HG03575 (cell line): ENCODE measurements around the gene GJA9.
"Not testable (repeated sequence)": the region's sequence is repeated elsewhere in the genome, so short reads cannot be mapped to it uniquely, and the experiment has no call there.

Experiments used
- ATAC-seq: cut with Tn5 transposase; IDR thresholded peaks from one replicate; pipeline ENCODE4 v1.9.1; 2021; ENCODE audit not compliant: unreplicated experiment, insufficient number of reproducible peaks, low FRiP score; ENCODE audit errors: extremely low read depth

GJA9 gene

DNA sequence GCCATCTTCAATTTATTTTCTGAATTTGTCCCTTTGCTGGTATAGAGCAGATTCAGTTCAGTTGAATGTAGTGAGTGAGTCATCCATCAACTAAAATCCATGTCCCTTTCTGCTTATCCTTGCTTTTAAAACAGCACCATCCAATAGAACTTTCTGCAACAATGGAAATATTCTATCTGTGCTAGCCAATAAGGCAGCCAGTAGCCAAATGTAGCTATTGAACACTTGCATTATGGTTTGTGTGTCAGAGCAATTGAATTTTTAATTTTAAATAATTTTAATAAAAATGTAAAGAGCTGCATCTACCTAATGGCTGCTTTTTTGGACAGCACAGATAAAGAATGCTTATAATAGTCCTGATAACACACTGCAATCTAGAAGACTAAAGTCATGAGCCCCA lies at the start of gene GJA9:
GJA9 (minus strand) TSS at position 101 of the 400 bp plus-strand sequence. CDS start 5,489 bp downstream, outside the sequence.
- no peak for ATAC-seq

DNA sequence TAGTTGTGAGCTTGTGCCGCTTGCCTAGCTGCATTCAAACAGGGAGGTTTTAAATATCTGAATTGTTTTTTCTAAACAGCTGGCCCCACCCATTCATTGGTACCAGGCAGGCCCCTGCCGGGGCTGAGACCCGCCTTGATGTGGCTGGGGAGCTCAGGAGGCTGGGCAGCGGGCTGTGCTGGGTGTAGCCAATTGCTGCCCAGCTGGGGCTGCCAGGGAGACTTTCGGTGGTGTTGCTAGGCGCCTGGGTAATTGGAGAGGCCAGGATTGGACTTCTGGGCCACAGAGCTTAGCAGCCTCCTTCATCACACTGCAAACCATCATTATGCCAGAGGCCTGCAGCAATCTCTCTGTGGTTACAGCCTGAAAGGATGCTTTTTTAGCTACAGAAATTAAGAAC lies 48.1 kb upstream of the GJA9 start:
- no peak for ATAC-seq

DNA sequence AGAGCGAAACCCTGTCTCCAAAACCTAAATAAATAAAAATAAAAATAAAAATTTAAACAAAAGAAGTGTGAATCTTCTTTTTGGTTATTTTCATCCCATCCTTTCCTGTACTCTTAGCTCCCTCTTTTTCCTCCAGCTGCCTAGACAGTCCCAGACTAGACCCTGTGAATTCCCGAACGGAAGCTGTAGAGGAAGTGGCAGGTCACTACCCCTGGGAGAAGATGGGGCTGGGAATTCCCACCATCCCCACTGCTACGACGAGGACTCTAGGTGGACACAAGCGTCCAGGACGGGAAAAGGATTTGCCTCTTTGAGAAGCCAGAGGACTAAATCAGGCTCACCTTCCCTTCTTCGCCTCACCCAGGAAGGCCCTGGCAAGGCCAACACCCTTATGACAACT lies 47.7 kb upstream of the GJA9 start:
- no peak for ATAC-seq

DNA sequence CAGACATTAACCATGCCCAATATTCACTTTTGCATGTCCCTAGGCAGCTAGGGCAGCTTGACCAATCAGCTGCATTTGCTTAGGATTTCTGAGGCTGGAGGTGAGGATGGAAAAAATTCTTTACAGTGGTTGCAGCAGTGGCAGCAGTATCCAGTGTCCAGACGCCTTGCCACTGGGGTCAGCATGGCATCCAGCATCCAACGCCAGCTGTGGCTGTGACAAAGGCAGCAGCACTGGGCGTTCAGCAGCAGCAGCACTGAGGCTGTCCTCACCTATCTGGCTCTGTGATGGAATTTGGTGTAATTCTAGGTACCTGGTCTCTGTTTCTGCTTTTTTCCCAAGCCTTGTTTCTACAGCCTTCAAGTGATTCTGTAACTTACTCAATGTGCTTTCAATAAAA lies 44.7 kb upstream of the GJA9 start:
- ATAC-seq, result no peak

DNA sequence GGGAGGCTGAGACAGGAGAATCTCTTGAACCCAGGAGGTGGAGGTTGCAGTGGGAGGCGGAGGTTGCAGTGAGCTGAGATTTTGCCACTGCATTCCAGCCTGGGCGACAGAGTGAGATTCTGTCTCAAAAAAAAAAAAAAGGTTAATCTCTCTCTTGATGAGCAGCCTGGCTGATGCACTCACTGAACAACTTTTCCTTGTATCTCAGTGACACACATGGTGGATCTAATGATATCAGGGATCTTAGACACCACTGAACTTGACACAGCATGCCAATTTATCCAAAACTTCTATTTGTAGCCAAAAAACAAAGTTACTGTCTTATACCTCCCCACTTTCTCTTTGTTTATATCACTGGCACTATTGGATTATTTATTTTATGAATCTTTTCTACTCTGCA lies 44.0 kb upstream of the GJA9 start:
- ATAC-seq, result no peak

DNA sequence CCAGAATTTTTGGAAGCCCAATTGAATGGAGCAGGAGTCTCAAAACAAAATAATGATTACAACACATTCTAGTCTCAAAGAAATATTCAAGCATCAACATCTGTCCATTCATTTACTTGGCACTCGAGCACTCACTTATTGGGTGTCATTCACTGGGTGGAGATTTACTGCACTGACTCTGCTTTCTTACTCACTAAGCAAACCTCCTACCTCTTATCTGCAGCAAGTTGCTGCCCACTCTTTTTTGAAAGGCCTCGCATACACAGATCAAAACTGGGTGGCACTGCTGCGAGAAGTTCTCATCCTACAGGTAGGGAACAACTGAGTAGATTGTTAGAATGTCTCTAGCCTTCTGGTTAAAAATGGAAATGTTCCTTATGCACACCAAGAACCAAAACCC lies 42.2 kb upstream of the GJA9 start:
- ATAC-seq, result no peak

DNA sequence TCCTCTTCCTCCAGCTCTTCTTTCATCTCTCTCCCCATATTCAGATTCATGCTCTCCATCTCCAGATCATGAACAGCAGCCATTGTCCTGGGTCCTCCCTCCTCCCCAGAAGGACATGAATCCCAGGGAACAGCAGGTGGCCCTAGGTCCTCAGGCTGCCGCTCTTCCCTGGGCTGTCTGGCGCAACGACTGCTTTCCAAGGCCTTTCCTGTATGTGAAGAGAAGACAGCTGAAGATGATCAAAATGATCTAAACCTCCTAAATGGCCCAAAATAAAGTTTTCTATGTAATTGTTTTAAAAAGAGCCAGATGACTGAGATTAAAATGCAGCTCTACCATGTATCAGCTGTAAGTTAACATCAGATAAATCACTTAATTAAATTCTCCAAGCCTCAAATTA lies 37.7 kb upstream of the GJA9 start:
- no peak for ATAC-seq

DNA sequence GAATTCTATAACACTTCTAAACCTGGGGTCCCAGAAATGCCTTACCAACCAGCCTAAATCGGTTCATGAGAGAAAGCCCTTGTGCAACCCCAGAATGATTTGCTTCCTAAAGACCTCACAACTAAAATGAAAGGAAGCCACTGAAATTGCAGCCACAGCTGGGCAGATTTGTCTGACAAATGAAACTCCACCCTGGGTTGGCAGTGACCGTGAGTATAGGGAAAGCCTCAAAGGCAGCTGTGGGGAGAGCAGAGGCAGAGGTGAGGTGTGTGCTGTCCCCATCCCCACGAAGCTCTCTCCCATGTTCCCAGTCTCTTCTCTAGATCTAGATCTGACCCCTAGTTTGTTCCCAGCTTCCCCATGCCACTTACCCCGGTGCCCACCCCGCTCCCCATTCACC lies 37.2 kb upstream of the GJA9 start:
- ATAC-seq, result no peak

DNA sequence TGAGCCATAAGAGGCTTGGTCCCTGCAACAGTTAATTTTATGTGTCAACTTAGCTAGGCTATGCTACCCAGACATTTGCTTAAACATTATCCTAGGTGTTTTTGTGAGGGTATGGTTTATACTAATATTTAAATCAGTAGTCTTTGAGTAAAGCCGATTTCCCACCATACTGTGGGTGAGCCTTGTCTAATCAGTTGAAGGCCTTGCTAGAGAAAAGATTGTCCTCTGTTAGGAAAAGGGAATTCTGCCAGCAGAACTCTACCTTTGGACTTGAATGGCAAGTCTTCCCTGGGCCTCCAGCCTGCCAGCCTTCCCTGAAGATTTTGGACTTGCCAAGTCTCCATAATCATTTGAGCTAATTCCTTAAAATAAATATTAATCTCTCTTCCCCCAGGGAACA lies 36.4 kb upstream of the GJA9 start:
- ATAC-seq, result no peak

DNA sequence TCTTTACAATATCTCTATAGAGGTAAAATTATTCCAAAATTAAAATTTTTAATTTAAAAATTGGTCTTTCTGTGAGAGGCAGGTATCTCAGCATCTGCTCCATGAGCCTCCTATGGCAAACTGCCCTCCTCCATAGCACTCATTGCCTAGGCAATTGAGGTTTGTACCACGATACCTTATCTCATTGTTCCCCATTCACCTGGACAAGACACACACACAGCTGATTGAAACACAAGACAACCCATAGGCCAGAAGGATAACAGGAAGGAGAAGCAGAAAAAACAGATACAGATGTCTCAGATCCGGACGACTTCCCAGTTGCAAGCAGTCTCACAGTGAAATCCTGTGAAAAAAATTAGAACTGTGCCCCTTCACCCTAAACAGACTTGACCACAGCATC lies 36.0 kb upstream of the GJA9 start:
- ATAC-seq, result no peak

DNA sequence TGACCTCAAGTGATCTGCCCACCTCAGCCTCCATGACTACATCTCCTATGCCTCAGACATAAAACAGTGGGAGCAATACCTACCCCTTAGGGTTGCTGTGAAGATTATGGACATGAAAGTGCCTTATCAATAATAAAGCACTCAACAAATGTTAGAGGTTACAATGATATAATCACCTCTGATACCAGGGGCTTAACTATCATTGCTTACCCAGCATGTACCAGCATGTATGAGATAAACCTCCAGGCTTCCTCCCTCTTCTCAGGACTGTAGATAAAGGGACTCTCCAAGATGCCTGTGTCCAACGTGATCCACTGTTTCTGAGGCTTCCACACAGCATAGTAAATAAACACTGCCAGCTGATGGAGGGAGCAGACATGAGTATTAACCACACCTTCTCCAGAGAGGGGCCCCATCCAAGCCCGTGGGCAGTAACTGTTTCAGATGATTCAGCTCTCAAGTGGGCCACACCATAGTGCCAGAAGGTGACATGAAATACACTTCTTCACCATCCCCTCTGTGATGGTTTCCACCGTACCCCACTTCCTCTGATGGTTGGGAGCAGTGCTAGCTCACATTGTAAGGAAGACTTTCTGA lies 34.1 kb upstream of the GJA9 start:
- no peak for ATAC-seq

DNA sequence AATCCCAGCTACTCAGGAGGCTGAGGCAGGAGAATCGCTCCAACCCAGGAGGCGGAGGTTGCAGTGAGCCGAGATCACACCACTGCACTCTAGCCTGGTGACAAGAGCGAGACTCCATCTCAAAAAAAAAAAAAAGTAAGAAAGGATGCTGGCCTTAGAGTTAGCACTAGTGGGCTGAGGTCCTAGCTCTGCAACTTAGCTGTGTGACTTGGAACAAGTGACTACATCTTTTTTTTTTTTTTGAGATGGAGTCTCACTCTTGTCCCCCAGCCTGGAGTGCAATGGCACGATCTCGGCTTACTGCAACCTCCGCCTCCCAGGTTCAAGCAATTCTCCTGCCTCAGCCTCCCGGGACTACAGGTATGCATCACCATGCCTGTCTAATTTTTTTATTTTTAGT lies 33.5 kb upstream of the GJA9 start:
- not testable (repeated sequence) for ATAC-seq

DNA sequence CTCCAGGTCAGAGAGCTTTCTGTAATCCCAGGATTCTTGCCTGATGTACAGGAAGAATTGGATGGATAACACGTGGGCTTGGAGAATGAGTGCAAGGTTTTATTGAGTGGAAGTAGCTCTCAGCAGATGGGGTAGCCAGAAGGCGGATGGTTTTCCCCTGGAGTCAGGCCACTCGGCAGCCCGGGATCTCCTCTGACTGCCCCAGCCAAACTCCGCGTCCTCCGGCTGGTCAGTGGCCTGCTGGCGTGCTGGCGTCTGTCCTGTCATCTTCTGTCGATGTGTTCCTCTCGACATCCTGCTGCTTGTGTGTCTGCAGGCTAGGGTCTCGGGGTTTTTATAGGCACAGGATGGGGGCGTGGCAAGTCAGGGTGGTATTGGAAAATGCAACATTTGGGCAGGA lies 27.4 kb upstream of the GJA9 start:
- no peak for ATAC-seq

DNA sequence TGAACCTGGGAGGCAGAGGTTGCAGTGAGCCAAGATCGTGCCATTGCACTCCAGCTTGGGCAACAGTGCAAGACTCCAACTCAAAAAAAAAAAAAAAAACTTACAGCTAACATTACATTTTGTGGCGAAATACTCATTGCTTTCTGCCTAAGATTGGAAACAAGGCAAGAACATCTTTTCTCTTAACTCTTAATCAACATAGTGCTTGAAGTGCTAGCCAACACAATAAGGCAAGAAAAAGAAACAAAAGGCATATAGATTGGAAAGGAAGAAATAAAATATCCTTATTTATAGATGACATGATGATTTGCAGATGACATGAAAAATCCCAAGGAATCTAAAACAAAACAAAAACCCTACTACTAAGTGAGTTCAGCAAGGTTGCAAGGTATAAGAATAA lies 24.6 kb upstream of the GJA9 start:
- no peak for ATAC-seq

DNA sequence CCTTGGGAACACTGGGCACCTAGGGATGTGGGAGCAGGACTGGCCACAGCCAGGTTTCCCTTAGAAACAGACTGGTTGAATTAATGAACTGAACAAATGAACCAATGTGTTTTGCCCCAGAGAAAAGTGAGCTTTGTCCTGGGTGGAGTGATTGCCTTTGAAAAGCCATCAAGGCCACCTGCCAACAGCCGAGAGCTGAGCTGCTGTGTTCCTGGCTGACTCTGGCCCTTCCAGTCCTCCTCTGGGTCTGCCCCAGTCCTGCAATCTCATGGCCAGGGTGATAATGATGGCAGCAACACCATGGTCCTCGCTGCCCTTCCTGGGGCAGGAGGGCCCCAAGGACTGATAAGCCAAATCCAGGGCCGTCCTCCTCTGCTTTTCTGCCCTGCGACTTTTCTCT lies 18.2 kb upstream of the GJA9 start:
- ATAC-seq, result no peak

DNA sequence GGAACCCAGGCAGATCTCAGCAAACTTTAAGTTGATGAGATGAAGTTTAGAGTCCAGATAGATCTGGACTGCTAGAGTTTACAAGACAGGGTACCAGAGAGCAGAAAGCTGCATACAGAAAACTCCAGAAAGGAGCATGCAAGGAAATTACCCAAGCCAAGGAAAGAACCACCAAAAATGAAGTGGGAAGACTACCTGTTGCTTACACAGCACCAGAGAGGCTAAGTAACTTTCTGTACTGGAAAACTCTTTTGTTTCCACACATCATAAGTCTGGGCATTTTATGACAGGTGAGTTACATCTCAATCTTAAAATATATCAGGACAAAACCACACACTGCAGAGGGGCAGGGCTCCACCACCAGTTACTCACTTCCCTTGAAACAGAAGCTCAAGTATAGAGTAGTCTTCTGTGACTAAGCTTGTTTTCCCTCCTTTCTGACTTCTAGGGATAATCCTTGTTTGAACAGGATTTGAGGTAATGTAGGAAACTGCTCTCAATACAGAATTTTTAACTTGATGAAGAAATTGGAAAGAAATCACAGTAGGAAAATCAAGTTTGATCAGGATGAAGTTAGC lies 17.4 kb upstream of the GJA9 start:
- ATAC-seq, result no peak

DNA sequence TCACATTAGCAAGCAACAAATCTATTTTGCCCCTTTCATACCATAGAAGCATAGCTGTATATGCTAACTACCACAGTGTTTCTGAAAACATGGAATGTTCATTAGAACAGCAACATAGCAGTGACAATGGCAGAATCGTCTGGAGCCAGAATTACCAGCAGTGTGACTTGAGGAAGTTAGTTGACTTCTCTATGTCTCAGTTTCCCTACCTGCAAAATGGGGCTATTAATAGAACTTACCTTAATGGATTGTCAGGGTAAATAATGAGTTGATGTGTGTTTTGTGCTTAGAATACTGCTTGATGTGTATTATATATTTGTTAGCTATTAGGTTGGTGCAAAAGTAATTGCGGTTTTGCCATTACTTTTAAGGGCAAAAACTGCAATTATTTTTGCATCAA lies 14.8 kb upstream of the GJA9 start:
- no peak for ATAC-seq

DNA sequence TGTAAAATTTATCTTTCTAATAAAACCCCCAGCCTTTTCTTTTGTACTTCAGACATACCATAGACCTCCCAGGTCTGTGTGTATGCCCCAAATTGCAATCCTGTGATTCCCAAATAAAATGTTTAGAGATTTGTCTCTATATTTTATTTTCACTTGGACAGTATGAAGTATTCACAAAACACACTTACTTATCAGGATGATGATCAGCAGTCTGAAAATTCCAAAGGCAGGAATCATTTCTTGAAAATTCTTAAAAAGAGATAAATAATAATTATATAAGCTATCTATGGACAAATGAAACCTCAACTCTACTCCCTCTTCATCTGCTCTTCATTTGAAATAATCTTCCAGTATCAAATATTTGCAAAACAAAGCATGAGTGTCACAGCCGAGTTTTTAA lies 11.6 kb upstream of the GJA9 start:
- ATAC-seq, result no peak

DNA sequence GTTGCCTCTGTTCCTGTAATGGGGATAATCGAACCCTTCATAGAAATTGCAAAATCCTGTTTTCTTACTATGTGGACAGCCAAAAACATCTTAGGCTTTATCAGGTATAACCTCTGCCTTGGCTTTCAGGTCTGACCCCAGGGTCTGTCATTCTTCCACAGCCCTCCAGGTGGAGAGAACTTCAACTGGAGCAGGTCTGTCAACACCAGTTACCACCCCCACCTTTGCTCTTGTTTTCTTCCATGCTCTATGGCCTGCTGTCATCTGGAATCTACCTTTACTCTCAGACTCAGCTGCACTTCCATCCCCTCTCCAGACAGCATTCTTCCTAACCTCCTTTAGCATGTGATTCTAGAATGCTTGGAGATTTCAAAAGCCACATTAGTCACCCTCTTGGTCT lies 10.4 kb upstream of the GJA9 start:
- no peak for ATAC-seq

DNA sequence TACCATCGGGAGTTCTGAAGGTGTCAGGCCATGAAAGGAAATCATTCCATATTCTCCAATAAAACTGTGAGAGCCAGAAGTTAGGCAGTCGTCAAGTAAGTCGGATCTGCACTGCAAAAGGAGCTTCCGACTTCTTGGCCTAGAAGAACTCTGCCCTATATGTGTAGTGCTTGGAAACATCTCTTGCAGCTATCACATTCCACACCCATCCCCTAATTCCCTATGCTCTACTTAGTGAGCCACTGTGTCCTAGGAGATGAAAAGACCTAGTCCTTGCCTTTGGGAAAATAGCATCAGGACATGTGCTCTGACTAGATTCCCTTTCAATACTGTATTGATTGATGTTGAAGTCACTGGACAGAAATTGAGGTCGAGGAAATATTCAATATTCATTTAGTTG lies 8.2 kb upstream of the GJA9 start:
- no peak for ATAC-seq
